Naive thymus-derived CD8-positive, alpha-beta T cell (primary cell): ENCODE measurements around the gene PSG6. TPM values are rescaled to one million over a fixed set of nuclear protein-coding genes. Genes with fewer than 3 reads are reported as not detected.
"Not testable (repeated sequence)": the region's sequence is repeated elsewhere in the genome, so short reads cannot be mapped to it uniquely, and the experiment has no call there.

Source experiments
- ATAC-seq, 2 donors: fragments of 150-1000 bp; cut with Tn5 transposase in 1 of 2; sonication (Bioruptor Pico), chemical (Tn5 transposase) in 1 of 2; 1 replicate in 1 of 2; 2 replicates in 1 of 2; pipeline ENCODE4 v1.10.0; 2021; ENCODE audit warnings: mild to moderate bottlenecking in 2 of 2, moderate library complexity in 2 of 2
- POLR2A ChIA-PET: fragments of 350-600 bp; sonication (Branson Sonifier 250); formaldehyde crosslinking; loops from one replicate; lab custom pipeline; 2021; ENCODE audit warnings: antibody characterized with exemption; lab: Charles Lee
- DNase-seq, 10 donors: peaks; one replicate each; pipeline versions ENCODE4 v3.0.0 to v3.0.0-alpha.2; 2020 to 2022
- H3K27ac Mint-ChIP-seq, 10 donors: one replicate each; pipeline ENCODE4 v1.8.0; 2020 to 2022; ENCODE audit warnings: mild to moderate bottlenecking in 10 of 10, mixed read lengths in 10 of 10, moderate library complexity in 4 of 10, inconsistent platforms in 1 of 10
- H3K27me3 Mint-ChIP-seq, 5 donors: one replicate each; pipeline ENCODE4 v1.8.0; 2021 to 2022; ENCODE audit warnings: mixed read lengths in 5 of 5
- H3K36me3 Mint-ChIP-seq, 3 donors: one replicate each; pipeline ENCODE4 v1.8.0; 2020 to 2022; ENCODE audit warnings: mixed read lengths in 3 of 3, mild to moderate bottlenecking in 2 of 3, inconsistent platforms in 1 of 3
- H3K4me1 Mint-ChIP-seq, 4 donors: one replicate each; pipeline ENCODE4 v1.8.0; 2021 to 2022; ENCODE audit warnings: mixed read lengths in 4 of 4
- H3K4me3 Mint-ChIP-seq, 10 donors: one replicate each; pipeline ENCODE4 v1.8.0; 2020 to 2022; ENCODE audit warnings: mild to moderate bottlenecking in 10 of 10, mixed read lengths in 10 of 10, moderate library complexity in 6 of 10, inconsistent platforms in 1 of 10
- H3K9me3 Mint-ChIP-seq, 9 donors: one replicate each; pipeline ENCODE4 v1.8.0; 2020 to 2022; ENCODE audit warnings: mixed read lengths in 9 of 9, mild to moderate bottlenecking in 3 of 9, inconsistent platforms in 1 of 9, moderate library complexity in 1 of 9
- polyA plus RNA-seq, 3 donors: library from polyadenylated mRNA; unstranded; fragments of 300-500 nt; fragmentation: Illumina TruSeq; gene quantifications; one replicate each; pipeline ENCODE4 v1.2.3, GENCODE V29; 2021
- total RNA-seq, 8 experiments: library from RNA in 2 of 8; stranded (reverse) in 2 of 8; gene quantifications; one replicate each; pipeline ENCODE4 v1.2.3 and lab custom pipeline; 2021 to 2026

The PSG6 gene
- total and polyA plus RNA-seq, 5 experiments from 2014 or later: not detected

DNA sequence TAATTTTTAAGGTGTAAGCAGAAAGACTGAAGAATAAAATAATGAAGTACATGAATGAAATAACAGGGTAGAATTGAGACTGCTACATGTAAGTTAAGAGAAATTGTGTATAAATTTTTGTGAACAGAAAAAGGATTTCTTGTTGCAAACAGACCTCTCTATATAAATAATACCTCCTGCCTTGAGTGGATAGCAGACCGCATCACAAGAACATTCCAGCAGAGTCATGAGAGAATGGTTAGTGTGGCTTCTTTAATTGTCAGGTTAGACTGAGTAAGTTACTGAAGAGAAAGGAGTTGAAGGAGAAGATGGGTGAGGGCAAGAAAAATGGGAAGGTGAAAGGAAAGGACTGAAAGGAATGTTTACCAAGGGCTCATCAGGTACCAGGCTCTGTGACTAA is 18.6 kb downstream of the PSG6 start:
- H3K4me3 Mint-ChIP-seq, H3K4me1 Mint-ChIP-seq, POLR2A ChIA-PET, ATAC-seq, H3K27ac Mint-ChIP-seq, DNase-seq, H3K36me3 Mint-ChIP-seq: not testable (repeated sequence)
- peaks cover 0 to 23% (median 6%) of the 10 kb centered on the region in 9 donors for H3K9me3 Mint-ChIP-seq
- peaks cover 10 to 63% (median 23%) of the 10 kb centered on the region in 5 donors for H3K27me3 Mint-ChIP-seq

DNA sequence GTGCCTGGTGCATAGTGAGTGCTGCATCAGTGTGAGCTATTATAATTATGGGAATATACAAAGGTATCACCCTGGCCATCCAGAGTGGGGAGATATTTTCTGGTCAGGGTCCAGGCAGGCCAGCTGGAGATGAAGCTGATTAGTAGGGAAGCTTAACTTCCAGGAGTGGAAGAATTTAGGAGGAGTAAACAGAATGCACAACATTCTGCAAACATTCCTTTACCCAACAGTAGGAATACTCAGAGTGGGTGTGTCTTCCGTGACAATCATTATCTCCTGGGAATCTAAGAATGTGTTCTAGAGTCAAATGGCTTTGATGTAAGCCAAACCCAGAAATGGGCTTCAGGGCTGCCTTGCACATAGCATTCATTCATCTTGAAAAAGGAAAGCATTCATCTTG is 19.0 kb downstream of the PSG6 start:
- H3K4me3 Mint-ChIP-seq, H3K36me3 Mint-ChIP-seq, POLR2A ChIA-PET, H3K27ac Mint-ChIP-seq, DNase-seq, ATAC-seq, H3K4me1 Mint-ChIP-seq: not testable (repeated sequence)
- H3K27me3 Mint-ChIP-seq: peaks cover 10 to 61% (median 22%) of the 10 kb centered on the region in 5 donors
- H3K9me3 Mint-ChIP-seq: peaks cover 0 to 26% (median 6%) of the 10 kb centered on the region in 9 donors

DNA sequence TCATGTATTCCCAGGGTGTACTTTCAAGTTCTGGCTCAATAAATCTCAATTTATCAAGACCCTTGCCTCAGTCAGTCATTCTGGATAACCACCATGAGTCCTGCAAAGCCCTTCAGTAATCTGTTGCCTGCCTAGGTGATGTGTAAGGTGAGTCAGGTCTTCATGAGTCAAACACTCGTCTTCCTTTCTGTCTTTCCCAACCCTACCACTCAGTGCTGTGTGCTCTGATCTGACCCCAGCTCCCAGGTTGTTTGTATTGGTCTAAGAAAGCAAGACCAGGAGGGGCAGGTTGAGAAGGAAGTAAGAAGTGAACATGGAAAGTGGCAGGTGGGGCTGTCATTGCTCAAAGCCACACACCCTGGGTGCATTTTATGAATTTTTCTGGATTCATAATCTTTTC is 20.0 kb downstream of the PSG6 start:
- POLR2A ChIA-PET, ATAC-seq: not testable (repeated sequence)

DNA sequence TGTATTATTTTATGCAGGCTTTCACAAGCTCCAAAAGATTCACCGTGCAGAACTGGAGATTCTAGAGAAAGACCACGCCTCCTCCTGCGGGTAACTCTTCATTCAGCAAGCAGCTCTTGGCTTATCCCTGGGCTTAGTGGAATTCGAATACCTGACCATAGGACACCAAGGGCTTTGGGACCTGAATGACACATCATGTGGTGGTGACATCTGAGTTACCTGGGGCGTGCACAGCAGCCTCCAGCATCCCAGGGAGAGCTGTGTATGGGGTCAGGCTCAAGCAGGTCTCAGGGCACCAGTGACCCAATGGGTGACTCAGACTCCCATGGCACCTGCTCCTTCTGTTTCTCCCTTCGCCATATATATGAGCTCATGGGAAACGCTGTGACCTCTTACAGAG is 27.2 kb downstream of the PSG6 start:
- DNase-seq, H3K27ac Mint-ChIP-seq, H3K4me3 Mint-ChIP-seq, ATAC-seq, H3K4me1 Mint-ChIP-seq, POLR2A ChIA-PET: not testable (repeated sequence)
- H3K27me3 Mint-ChIP-seq: peaks cover 15 to 24% (median 19%) of the 10 kb centered on the region in 5 donors
- peaks cover 0 to 56% (median 15%) of the 10 kb centered on the region in 9 donors for H3K9me3 Mint-ChIP-seq
- peaks cover 0 to 14% (median 0%) of the 10 kb centered on the region in 3 donors for H3K36me3 Mint-ChIP-seq

More for the DNA sequence above, 20.0 kb downstream of the PSG6 start:
- H3K27me3 Mint-ChIP-seq: peaks cover 10 to 52% (median 17%) of the 10 kb centered on the region in 5 donors
- H3K36me3 Mint-ChIP-seq: peaks cover 0 to 12% (median 0%) of the 10 kb centered on the region in 3 donors
- not testable (repeated sequence) for H3K4me1 Mint-ChIP-seq, H3K4me3 Mint-ChIP-seq, H3K27ac Mint-ChIP-seq, DNase-seq
- H3K9me3 Mint-ChIP-seq: peaks cover 0 to 35% (median 11%) of the 10 kb centered on the region in 9 donors

DNA sequence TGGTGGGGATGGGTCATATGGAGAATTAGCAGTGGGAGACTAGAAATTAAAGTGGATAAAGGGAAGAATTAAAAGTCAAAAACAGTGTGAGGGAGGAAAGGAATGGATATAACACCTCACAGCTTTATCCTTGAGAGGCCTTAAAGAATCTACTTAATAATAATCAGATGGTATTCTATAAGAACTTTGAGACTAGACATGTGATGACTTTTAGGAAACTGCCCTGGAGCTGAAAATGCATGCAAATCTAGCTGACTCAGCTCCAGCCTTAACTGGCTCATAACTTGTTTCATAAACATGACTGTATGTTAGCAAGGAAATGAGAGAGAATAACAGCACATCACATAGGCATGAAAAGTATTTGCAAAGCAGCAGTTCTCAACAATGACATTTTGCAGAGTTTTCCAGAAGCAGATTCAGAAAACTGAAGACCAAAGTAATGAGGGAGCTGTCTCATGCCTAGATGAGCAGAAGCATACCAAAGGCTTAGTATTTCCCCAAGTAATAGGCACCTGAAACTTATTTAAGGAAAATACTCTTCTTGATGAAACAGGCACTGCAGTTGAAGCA is 29.7 kb downstream of the PSG6 start:
- H3K4me3 Mint-ChIP-seq, POLR2A ChIA-PET, H3K27ac Mint-ChIP-seq, ATAC-seq, DNase-seq, H3K4me1 Mint-ChIP-seq, H3K36me3 Mint-ChIP-seq: not testable (repeated sequence)
- Mint-ChIP-seq H3K27me3 (peaks cover 29 to 49% (median 33%) of the 10 kb centered on the region in 5 donors), H3K9me3 (peaks cover 0 to 35% (median 13%) of the 10 kb centered on the region in 9 donors)

DNA sequence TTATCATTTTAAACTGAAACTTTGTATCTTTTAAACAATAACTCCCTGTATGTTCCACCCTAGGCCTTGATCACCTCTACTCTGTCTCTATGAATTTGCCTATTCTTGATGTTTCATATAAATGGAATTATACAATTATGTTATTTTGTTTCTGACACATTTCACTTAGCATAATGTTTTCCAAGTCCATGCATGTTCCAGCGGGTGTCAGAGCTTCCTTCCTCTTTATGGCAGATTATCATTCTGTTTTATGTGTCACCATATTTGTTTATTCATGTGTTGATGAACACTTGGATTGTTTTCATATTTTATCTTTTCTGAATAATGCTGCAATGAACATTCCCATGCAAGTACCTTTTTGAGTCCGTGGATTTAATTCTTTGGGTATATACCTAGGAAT is 35.0 kb downstream of the PSG6 start:
- H3K4me3 Mint-ChIP-seq, H3K4me1 Mint-ChIP-seq, H3K36me3 Mint-ChIP-seq, H3K27ac Mint-ChIP-seq, POLR2A ChIA-PET, ATAC-seq, H3K9me3 Mint-ChIP-seq, DNase-seq: not testable (repeated sequence)
- peaks cover 22 to 77% (median 47%) of the 10 kb centered on the region in 5 donors for H3K27me3 Mint-ChIP-seq

DNA sequence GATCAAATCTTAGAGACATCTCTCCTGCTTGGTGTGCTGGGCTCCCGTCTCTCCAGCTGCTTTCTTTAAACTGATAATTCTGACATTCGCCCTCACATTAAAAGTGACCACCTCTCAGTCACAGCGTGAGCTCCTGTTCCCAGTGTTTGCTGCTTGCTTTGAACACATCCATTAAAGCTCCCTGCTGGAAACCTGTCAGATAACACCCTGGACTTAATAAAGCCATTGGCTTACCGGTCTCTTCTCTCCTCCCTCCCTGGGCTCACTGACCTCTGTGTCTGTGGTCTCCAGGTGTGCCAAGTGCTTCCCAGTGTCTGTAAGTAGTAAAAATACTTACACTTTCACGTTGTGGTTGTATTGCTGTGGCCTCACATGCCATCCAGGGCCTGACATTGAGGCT is 35.7 kb downstream of the PSG6 start:
- H3K27me3 Mint-ChIP-seq: peaks cover 18 to 69% (median 45%) of the 10 kb centered on the region in 5 donors
- not testable (repeated sequence) for H3K27ac Mint-ChIP-seq

DNA sequence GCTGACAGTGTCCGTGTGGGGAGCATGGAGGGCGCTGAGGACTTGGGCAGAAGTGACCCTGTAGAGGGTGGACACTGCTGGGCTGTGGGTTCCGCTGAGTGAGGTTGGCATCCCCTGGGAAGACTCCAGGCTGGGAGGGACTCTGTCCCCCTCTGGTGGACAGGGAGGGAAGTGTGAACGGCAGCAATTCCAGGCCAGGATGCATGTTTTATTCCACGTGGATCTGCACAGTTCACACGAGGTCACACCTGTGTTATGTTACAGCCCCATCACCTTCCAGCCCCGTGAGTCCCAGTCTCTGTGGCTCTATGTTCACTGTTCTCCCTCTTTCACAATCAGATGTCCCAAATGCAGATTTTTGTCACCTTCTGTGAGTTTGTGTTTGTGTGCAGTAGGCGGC is 36.4 kb downstream of the PSG6 start:
- H3K9me3 Mint-ChIP-seq, H3K4me1 Mint-ChIP-seq, H3K4me3 Mint-ChIP-seq, DNase-seq, H3K27ac Mint-ChIP-seq, H3K36me3 Mint-ChIP-seq, ATAC-seq, POLR2A ChIA-PET: not testable (repeated sequence)
- H3K27me3 Mint-ChIP-seq: peaks cover 14 to 62% (median 40%) of the 10 kb centered on the region in 5 donors

More for the DNA sequence above, 35.7 kb downstream of the PSG6 start:
- H3K9me3 Mint-ChIP-seq, H3K4me1 Mint-ChIP-seq, ATAC-seq, DNase-seq, H3K36me3 Mint-ChIP-seq, H3K4me3 Mint-ChIP-seq, POLR2A ChIA-PET: not testable (repeated sequence)

DNA sequence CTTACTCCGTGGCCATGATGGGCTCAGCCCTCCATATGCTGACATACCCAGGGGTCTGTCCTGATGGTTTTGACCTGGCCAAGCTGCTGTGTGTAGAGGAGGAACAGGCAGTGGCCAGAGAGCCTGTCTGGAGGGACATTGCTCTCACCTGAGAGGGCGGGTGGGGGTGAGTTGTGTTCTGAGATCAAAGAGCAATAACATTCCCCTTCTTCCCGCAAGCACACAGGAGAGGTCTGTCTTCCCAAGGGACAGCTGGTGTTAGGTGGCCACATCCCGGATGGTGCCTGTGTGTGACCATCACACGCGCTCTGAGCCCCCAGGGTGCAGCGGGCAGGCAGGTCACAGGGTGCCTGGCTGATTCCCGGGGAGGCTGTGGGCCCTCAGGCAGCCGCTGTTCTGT is 37.1 kb downstream of the PSG6 start:
- DNase-seq, H3K36me3 Mint-ChIP-seq, H3K4me3 Mint-ChIP-seq, POLR2A ChIA-PET, H3K9me3 Mint-ChIP-seq, ATAC-seq, H3K4me1 Mint-ChIP-seq: not testable (repeated sequence)
- peak overlapping the region in 1 of 10 donors; percentile 55 for H3K27ac Mint-ChIP-seq
- H3K27me3 Mint-ChIP-seq: peaks cover 11 to 55% (median 33%) of the 10 kb centered on the region in 5 donors

DNA sequence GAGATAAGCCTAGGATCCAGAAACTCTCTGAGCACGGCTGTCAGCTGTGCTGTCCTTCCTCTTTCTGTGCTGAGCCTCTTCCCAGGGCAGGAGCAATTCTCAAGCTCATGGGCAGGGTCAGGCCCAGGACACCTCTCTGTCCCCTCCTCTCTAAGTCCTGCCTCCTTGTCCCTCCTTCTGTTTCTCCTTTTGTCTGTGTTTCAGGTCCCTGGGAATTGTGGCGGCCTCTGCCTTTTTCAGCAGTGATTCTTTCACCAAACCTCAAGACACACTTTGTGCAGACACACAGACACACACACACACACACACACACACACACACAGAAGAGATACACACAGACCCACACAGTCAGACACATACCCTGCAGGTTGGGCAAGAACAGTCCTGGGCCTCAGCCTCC is 38.1 kb downstream of the PSG6 start, which contains the start of gene PSG1:
PSG1 (minus strand) TSS at position 101 of the 400 bp plus-strand sequence. CDS start 132 bp downstream, outside the sequence.
- ATAC-seq: no peak
- no peak within 1 kb of the TSS for H3K4me3 Mint-ChIP-seq

DNA sequence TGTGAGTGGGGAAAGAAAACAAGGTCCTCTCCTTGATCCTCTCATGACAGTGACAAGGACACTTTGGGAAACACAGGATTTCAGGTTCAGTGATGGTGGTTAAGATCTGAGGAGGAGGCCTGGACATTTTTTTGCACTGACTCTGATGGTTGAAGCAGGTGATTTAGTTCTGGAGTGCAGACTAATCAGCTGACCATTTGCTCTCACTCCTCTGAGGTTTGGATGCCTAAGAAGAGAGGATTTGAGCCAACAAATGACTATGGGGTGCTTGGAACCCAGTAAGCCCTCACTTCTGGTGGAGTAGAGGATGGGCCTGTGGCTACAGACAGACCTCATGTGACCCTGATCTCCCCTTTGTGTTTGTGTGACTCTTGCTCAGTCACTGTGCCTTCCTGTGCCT is 41.1 kb downstream of the PSG6 start:
- H3K36me3 Mint-ChIP-seq, ATAC-seq, H3K4me1 Mint-ChIP-seq, POLR2A ChIA-PET, H3K4me3 Mint-ChIP-seq, H3K9me3 Mint-ChIP-seq, DNase-seq: not testable (repeated sequence)
- H3K27me3 Mint-ChIP-seq: peaks cover 0 to 30% (median 11%) of the 10 kb centered on the region in 5 donors
- peak overlapping the region in 1 of 10 donors; percentile 5 for H3K27ac Mint-ChIP-seq

More for the DNA sequence above, 38.1 kb downstream of the PSG6 start, which contains the start of gene PSG1:
- no peak for DNase-seq
- Mint-ChIP-seq H3K27me3 (peaks cover 2 to 45% (median 23%) of the 10 kb centered on the region in 5 donors), H3K4me1 (no peaks in the 10 kb centered on the region), H3K27ac (peak within 1 kb of the TSS in 2 of 10 donors; percentile 48 to 55), H3K36me3 (no peaks in the 10 kb centered on the region), H3K9me3 (no peaks in the 10 kb centered on the region)
- POLR2A ChIA-PET: no interaction called here

DNA sequence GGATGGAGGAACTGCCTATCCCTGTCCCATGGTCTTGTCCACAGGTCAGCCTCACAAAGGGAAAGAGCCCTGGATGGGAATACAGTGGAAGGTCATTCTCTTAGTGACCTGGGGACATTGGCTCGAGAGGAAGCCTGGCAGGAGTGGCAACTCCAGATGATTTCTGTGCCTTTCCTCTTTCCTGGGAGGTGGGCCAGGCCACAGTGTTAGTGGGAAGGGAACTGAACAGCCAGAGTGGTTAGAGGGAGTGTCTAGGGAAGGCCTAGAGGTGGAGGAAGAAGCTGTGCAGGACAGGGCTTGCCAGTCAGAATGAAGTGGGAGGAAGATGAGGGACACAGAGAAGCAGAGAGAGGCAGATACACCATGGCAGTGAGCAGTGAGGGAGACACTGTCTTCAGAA is 41.8 kb downstream of the PSG6 start:
- H3K4me1 Mint-ChIP-seq, H3K9me3 Mint-ChIP-seq, DNase-seq, H3K36me3 Mint-ChIP-seq, H3K4me3 Mint-ChIP-seq, POLR2A ChIA-PET, ATAC-seq: not testable (repeated sequence)
- H3K27me3 Mint-ChIP-seq: peaks cover 2 to 30% (median 4%) of the 10 kb centered on the region in 5 donors
- H3K27ac Mint-ChIP-seq: peak overlapping the region in 1 of 10 donors; percentile 34

DNA sequence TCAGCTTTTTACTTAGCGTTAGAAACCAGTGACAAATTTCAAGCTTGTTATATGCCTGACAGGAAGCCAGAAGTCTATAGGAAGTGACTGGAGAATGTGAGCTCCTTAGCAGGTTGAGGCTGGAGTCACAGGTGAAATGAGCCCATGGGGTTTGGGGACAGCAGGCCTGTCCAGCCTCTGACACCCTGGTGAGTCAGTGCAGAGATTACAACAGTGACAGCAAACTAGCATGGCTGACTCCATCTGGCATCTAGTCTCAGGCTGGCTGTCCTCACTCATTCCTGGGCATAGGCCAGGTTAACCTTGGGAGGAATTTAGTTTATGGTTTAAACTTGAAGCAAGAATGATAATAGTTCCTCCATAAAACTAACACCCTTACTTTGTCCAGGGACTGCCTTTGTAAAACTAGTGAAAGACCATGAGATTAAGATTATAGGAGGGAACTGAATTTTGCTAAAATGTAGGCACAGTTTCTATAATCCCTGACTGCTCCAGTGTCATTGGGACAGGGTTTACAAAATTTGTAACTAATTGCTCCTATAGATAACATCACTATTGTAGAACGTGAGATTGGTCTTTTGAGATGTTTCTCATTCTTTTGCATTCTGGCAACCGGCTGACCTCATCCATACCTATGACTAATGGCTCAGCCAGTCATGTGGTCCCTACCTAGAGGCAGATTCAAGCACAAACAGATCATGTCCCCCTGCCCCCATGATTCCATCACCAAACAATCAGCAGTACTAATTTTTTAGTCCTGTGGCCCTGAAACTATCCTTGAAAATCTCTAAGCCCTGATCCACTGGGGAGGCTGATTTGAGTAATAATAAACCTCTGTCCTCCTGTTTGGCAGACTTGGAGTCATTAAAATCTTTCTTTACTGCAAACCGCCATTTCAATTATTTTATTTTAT is 42.5 kb downstream of the PSG6 start:
- ATAC-seq, H3K27ac Mint-ChIP-seq, H3K9me3 Mint-ChIP-seq, DNase-seq, H3K4me3 Mint-ChIP-seq, H3K36me3 Mint-ChIP-seq, H3K4me1 Mint-ChIP-seq, POLR2A ChIA-PET: not testable (repeated sequence)
- peaks cover 0 to 24% (median 2%) of the 10 kb centered on the region in 5 donors for H3K27me3 Mint-ChIP-seq
